ENCODE results near the gene RAB20.
"Not testable (repeated sequence)": the region's sequence is repeated elsewhere in the genome, so short reads cannot be mapped to it uniquely, and the experiment has no call there.

The RAB20 gene

GRCh38 chr13:110509478-110509926, 52.0 kb downstream of the RAB20 start:
- no peak for DNase-seq (ENCODE audit: low read depth)

GRCh38 chr13:110507678-110508381, 53.7 kb downstream of the RAB20 start:
- no peak for DNase-seq (ENCODE audit: low read depth)

GRCh38 chr13:110506859-110507566, 54.5 kb downstream of the RAB20 start:
- DNase-seq (ENCODE audit: low read depth): no peak

- DNase-seq (ENCODE audit: low read depth): no peak
Measured at GRCh38 chr13:110506396-110506795, 55.1 kb downstream of the RAB20 start.

GRCh38 chr13:110505594-110505993, 55.9 kb downstream of the RAB20 start:
- DNase-seq (ENCODE audit: low read depth): no peak

- DNase-seq (ENCODE audit: low read depth): no peak
Measured at GRCh38 chr13:110503979-110504499, 57.5 kb downstream of the RAB20 start.

GRCh38 chr13:110503037-110503901, 58.3 kb downstream of the RAB20 start:
- DNase-seq (ENCODE audit: low read depth): no peak

GRCh38 chr13:110501188-110501587, 60.3 kb downstream of the RAB20 start:
- no peak for DNase-seq (ENCODE audit: low read depth)

GRCh38 chr13:110500341-110500740, 61.2 kb downstream of the RAB20 start:
- no peak for DNase-seq (ENCODE audit: low read depth)

- DNase-seq (ENCODE audit: low read depth): no peak
Measured at GRCh38 chr13:110499621-110500281, 61.8 kb downstream of the RAB20 start.

- DNase-seq (ENCODE audit: low read depth): no peak
Measured at GRCh38 chr13:110498765-110499164, 62.8 kb downstream of the RAB20 start.

- no peak for DNase-seq (ENCODE audit: low read depth)
Measured at GRCh38 chr13:110498327-110498726, 63.2 kb downstream of the RAB20 start.

- DNase-seq (ENCODE audit: low read depth): not testable (repeated sequence)
Measured at GRCh38 chr13:110497896-110498295, 63.6 kb downstream of the RAB20 start.

GRCh38 chr13:110497003-110497402, 64.5 kb downstream of the RAB20 start:
- DNase-seq (ENCODE audit: low read depth): no peak

- DNase-seq (ENCODE audit: low read depth): no peak
Measured at GRCh38 chr13:110496281-110496680, 65.2 kb downstream of the RAB20 start.

- no peak for DNase-seq (ENCODE audit: low read depth)
Measured at GRCh38 chr13:110495881-110496280, 65.6 kb downstream of the RAB20 start.

GRCh38 chr13:110495376-110495775, 66.1 kb downstream of the RAB20 start:
- no peak for DNase-seq (ENCODE audit: low read depth)

- no peak for DNase-seq (ENCODE audit: low read depth)
Measured at GRCh38 chr13:110493613-110494012, 67.9 kb downstream of the RAB20 start.

- DNase-seq (ENCODE audit: low read depth): no peak
Measured at GRCh38 chr13:110492679-110493593, 68.6 kb downstream of the RAB20 start.

- DNase-seq (ENCODE audit: low read depth): no peak
Measured at GRCh38 chr13:110491869-110492678, 69.4 kb downstream of the RAB20 start.

Measured in stimulated activated CD8-positive, alpha-beta memory T cell treated with anti-CD3 and anti-CD28 coated beads, Interleukin-12 subunit alpha, Interleukin-12 subunit beta, amount 100 ng/mL, for 4 hours (primary cell).